Caki2 (cell line): ENCODE data around the gene DGKD. TPM values are rescaled to one million over a fixed set of nuclear protein-coding genes. Genes with fewer than 3 reads are reported as not detected.
A peak's percentile ranks its signal among the peaks of the same experiment; 100 is the strongest.

Experiments
- DNase-seq: peaks from one replicate; pipeline ENCODE4 v3.0.0-alpha.2; 2015; ENCODE audit warnings: low read depth
- in situ Hi-C: cut with HindIII; loops from 2 replicates; pipeline ENCODE4 v1.10.0; 2016; ENCODE audit warnings: low sequenced_read_pairs, low pct_unique_long_range_greater_than_20kb, mixed read lengths
- total RNA-seq: library from RNA; depleted of rRNA; stranded (reverse); fragments of >200 nt; shearing (Covaris generic); gene quantifications from 2 replicates; pipeline ENCODE4 v1.2.3, GENCODE V29; 2014; ENCODE audit warnings: low replicate concordance

DGKD gene
- total RNA-seq, 1 experiment from 2014 or later: 7.8 TPM

GRCh38 chr2:233445152-233445830 is 91.0 kb downstream of the DGKD start:
- in situ Hi-C loops: no loop called here
- no peak for DNase-seq

GRCh38 chr2:233446121-233446520 is 91.8 kb downstream of the DGKD start:
- DNase-seq: no peak
- in situ Hi-C loops: no loop called here

GRCh38 chr2:233446606-233447305 is 92.5 kb downstream of the DGKD start:
- in situ Hi-C loops: no loop called here
- no peak for DNase-seq

- DNase-seq: no peak
- in situ Hi-C loops: no loop called here
Measured at GRCh38 chr2:233447506-233448219, 93.4 kb downstream of the DGKD start.

- in situ Hi-C loops: no loop called here
- no peak for DNase-seq
Measured at GRCh38 chr2:233448220-233448559, 93.9 kb downstream of the DGKD start.

GRCh38 chr2:233448575-233448974 is 94.3 kb downstream of the DGKD start:
- peak; percentile 48 for DNase-seq
- in situ Hi-C loops: no loop called here

- in situ Hi-C loops: no loop called here
Measured at GRCh38 chr2:233449081-233449901, 95.0 kb downstream of the DGKD start.

GRCh38 chr2:233449921-233450863 is 95.9 kb downstream of the DGKD start:
- no peak for DNase-seq
- in situ Hi-C loops: no loop called here

More at GRCh38 chr2:233449081-233449901, 95.0 kb downstream of the DGKD start:
- no peak for DNase-seq

GRCh38 chr2:233450864-233451575 is 96.7 kb downstream of the DGKD start:
- in situ Hi-C loops: no loop called here
- DNase-seq: no peak

GRCh38 chr2:233451950-233452349 is 97.7 kb downstream of the DGKD start:
- in situ Hi-C loops: no loop called here
- DNase-seq: no peak

GRCh38 chr2:233453111-233453915 is 99.0 kb downstream of the DGKD start:
- no peak for DNase-seq
- in situ Hi-C loops: no loop called here

- DNase-seq: no peak
- in situ Hi-C loops: no loop called here
Measured at GRCh38 chr2:233453916-233454315, 99.6 kb downstream of the DGKD start.

- no peak for DNase-seq
- in situ Hi-C loops: no loop called here
Measured at GRCh38 chr2:233455006-233455405, 100.7 kb downstream of the DGKD start.

- in situ Hi-C loops: no loop called here
Measured at GRCh38 chr2:233455491-233455890, 101.2 kb downstream of the DGKD start.

GRCh38 chr2:233456111-233456510 is 101.8 kb downstream of the DGKD start:
- in situ Hi-C loops: no loop called here
- no peak for DNase-seq

More at GRCh38 chr2:233455491-233455890, 101.2 kb downstream of the DGKD start:
- no peak for DNase-seq

GRCh38 chr2:233456934-233457333 is 102.6 kb downstream of the DGKD start:
- in situ Hi-C loops: no loop called here
- DNase-seq: no peak
